GM21576 (cell line): ENCODE measurements around the gene CLEC16A.

Experiments used
- ATAC-seq: cut with Tn5 transposase; IDR thresholded peaks from one replicate; pipeline ENCODE4 v1.9.1; 2021; ENCODE audit warnings: mild to moderate bottlenecking, moderate library complexity; ENCODE audit not compliant: unreplicated experiment

The CLEC16A gene

DNA sequence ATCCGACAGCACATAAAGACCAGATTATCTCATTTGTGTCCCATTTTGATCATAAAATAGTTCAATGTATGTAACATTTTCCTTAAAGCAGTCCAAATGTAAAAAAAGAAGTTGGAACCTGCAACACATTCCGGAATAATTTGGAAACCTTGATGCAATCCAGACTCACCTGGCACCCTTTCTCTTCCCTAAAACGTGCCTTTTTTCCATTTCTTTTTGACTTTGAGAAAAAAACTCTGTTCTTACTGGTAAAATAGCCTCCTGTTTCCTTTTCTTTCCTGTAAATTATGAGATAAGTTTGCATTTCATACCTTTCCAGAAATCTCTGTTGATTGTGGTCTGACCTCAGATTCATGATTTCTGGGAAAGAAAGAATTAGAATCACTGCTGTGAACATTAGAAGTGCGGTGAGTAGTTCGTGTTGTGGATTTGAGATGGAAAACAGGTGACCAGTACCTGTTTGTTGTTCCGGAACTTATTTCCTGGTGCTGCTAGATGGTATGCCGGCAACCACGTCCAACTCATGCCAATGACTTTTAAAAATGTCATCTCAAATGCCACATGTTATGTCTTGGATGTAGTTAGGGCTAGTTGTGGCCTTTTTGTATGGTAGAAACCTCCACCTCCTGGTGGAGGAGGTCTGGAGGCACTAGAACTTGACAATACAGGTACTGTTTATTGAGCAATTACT is 203.5 kb downstream of the CLEC16A start:
- no peak for ATAC-seq

GRCh38 chr16:11149011-11149616 is 204.8 kb downstream of the CLEC16A start:
- ATAC-seq, result no peak

DNA sequence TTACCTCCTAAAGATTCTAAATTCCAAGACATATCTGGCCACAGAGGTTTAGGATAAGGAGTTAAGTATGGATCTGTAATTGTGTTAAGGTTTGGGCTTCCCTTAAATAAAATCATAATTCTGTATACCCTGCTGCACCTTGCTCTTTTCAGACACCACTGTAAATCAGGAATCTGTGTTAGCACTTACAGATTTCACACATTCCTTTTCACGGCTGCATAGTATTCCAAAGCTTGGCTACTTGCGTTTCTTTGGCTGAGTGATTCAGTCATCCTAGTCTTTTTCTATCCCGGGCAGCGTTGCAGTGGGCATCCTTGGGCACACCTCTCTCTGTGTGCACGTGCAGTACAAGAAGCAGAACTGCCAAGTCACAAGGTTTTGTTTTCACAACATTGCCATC is 205.8 kb downstream of the CLEC16A start:
- ATAC-seq, result no peak

DNA sequence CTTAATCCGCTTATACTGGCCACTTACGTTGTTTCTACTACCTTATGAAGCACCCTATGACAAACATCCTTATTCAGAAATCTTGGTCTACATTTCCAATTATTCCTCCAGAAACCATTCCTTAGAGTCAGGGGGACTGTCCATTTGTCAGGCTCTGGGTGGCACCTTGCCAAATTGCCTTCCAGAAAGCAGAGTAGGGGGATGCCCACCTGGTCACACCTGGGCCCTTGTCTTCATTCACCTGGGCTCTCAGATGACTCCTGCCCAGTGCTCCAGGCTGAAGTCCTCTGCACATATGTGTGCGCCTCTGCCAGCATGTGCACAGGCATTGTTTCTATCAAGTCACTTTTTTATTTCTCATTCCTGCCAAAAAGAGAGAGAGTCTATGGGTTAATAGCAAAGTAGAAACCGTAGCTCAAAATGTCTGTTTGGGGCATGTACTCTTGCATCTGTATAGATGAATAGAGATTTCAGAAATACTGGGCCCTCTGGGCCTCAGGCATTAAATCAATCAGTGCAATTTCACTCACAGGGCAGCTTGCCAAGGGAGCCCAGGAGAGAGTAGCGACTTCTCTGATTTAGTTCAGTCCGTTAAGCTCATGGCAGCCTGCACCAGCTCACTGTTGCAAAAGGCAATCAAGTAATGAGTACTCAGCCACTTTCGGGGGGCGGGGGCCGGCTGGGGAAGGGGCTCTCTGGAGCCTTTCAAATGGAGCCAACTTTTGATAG is 207.0 kb downstream of the CLEC16A start:
- no peak for ATAC-seq

GRCh38 chr16:11151885-11152629 is 207.7 kb downstream of the CLEC16A start:
- no peak for ATAC-seq

- ATAC-seq, result no peak
These were observed 208.4 kb downstream of the CLEC16A start for GRCh38 chr16:11152677-11153331.

- ATAC-seq, result no peak
These were observed 211.0 kb downstream of the CLEC16A start for GRCh38 chr16:11155284-11155806.

- no peak for ATAC-seq
These were observed 212.0 kb downstream of the CLEC16A start for GRCh38 chr16:11156401-11156800.

- no peak for ATAC-seq
These were observed 212.8 kb downstream of the CLEC16A start for GRCh38 chr16:11157143-11157542.

DNA sequence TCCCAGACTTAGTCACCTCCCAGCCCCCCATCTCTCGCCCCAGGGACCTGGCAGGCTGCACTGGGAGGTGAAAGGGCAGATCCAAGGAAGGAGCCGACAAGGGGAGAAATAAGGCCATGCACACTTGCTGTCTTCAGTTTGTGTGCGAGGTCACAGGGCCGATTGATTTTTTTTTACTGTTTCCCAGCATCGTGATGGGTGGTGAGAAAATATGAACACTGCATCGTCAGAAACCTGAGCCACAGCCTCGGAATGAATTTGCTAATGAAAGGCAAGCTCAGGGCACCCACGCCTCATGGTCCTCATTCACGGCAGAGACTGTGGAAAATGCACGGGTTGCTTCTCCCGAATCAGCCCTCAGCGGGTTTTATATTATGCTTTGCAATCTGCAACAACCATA is 213.7 kb downstream of the CLEC16A start:
- no peak for ATAC-seq

DNA sequence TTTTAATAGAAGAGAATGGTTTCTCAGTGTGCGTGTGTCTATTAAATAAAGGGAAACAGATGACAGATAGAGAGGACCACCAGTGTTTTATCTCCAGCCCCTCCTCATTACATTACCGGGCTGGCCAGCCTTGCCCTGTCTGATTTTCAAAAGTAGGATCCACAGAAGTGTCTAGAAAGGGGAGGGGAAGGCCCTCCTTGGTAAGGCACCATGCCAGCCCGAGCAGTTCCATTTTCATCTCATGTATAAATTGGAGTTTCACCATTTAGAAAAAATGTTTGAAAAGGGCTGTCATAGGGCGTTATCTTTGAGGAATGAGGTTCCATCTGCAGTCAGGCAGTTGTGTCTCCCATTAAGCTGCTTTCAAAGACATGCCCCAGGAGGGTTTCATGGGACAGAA is 214.9 kb downstream of the CLEC16A start:
- ATAC-seq, result no peak

DNA sequence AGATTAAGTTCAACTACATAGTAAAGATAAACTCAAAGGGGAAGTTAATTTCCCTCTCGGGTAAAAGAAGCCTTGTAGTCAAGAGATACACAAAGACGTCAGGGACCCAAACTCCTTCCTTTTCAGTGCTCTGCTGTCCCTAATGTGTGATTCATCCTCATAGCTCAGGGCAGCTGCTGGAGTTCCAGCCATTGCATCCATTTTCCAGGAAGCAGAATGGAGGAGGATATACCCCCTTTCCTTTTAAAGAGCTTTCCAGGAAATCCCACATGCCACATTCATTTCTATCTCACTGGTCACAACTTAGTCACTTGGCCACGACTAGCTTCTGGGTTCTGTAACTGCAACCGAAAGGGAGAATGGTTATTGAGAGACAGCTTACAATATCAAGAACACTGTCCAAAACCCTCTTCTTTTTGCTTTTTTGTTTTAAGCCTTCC is 216.3 kb downstream of the CLEC16A start:
- no peak for ATAC-seq

- no peak for ATAC-seq
These were observed 217.1 kb downstream of the CLEC16A start for GRCh38 chr16:11161439-11161838.

- ATAC-seq, result no peak
These were observed 217.6 kb downstream of the CLEC16A start for GRCh38 chr16:11161974-11162373.

DNA sequence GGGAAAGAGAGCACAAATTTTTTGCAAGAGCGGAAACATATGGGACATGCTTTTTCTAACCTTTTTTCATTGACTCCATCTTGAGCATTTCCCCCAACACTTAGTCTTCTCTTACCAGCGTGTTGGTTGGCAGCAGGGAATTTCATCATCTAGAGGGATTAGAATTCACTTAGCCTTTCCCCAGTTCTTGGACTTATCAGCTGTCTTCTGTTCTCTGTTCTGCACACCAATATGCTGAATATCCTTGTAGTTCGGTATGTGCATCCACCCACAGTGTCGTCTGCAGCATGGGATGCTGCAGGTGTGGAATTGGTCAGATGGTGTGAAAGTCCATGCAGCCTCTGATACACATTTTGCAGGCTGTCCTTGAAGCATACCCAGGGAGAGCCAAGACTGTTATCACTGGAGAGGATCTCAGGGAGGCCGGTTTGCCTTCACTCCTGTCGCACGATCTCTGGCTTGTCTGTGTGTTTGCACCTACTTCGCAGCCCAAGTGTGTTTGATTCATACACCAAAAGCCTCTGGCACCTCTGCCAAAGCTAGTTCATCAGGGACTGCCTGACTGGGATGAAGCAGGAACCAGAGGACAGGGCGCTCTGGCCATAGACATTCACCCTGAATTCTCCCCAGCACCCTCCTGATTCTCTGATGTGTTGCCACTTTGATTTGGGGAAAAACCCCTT is 218.4 kb downstream of the CLEC16A start:
- ATAC-seq, result no peak

GRCh38 chr16:11163761-11164261 is 219.4 kb downstream of the CLEC16A start:
- no peak for ATAC-seq

- ATAC-seq, result no peak
These were observed 220.3 kb downstream of the CLEC16A start for GRCh38 chr16:11164482-11165270.

DNA sequence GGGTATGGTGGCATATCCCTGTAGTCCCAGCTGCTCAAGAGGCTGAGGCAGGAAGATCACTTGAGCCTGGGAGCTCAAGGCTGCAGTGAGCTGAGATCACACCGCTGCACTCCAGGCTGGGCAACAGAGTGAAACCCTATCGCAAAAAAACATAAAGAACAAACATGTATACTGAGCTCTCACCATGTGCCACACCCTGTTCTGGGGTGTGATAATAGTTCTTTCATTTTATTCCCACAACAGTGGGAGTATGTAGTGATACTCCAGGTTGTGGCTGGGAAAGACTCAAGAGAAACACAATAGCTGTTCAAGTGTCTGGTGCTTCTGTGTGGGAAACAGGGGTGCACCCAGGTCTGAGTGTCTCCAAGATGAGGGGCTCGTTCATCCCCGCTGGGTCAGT is 221.0 kb downstream of the CLEC16A start:
- ATAC-seq, result no peak
